Endodermal cell (in vitro differentiated cells): ENCODE data around the gene AKTIP. TPM values are rescaled to one million over a fixed set of nuclear protein-coding genes. Genes with fewer than 3 reads are reported as not detected.

Source experiments
- DNase-seq: peaks from one replicate; pipeline ENCODE4 v3.0.0-alpha.2; 2017
- H3K27ac ChIP-seq: 2 replicates; pipeline ENCODE4 v1.5.1; 2013; ENCODE audit warnings: mild to moderate bottlenecking, low read depth, low read length, moderate library complexity
- H3K27me3 ChIP-seq: 2 replicates; pipeline ENCODE4 v1.6.1; 2013; ENCODE audit warnings: mild to moderate bottlenecking, low read length, moderate library complexity; ENCODE audit not compliant: insufficient read depth, control insufficient read depth, poor library complexity, severe bottlenecking
- H3K36me3 ChIP-seq: 2 replicates; pipeline ENCODE4 v1.7.0; 2013; ENCODE audit warnings: mild to moderate bottlenecking, low read length, moderate library complexity; ENCODE audit not compliant: control insufficient read depth, insufficient read depth
- H3K4me1 ChIP-seq: one replicate; pipeline ENCODE4 v1.7.0; 2013; ENCODE audit warnings: low read length; ENCODE audit not compliant: control insufficient read depth, insufficient read depth
- H3K4me3 ChIP-seq: 2 replicates; pipeline ENCODE4 v1.5.1; 2013; ENCODE audit warnings: mild to moderate bottlenecking, low read length, moderate library complexity
- H3K9ac ChIP-seq: 2 replicates; pipeline ENCODE4 v1.6.1; 2013; ENCODE audit warnings: mild to moderate bottlenecking, low read length, moderate library complexity; ENCODE audit not compliant: poor library complexity, severe bottlenecking; ENCODE audit errors: extremely low read depth
- H3K9me3 ChIP-seq: 2 replicates; pipeline ENCODE4 v1.6.1; 2013; ENCODE audit warnings: mild to moderate bottlenecking, low read length, moderate library complexity; ENCODE audit not compliant: control insufficient read depth
- H3K27ac Mint-ChIP-seq: 2 replicates; pipeline ENCODE4 v1.8.0; 2020; ENCODE audit warnings: mixed read lengths
- H3K27me3 Mint-ChIP-seq: 2 replicates; pipeline ENCODE4 v1.8.0; 2021; ENCODE audit warnings: mild to moderate bottlenecking, mixed read lengths; ENCODE audit not compliant: insufficient read depth
- H3K36me3 Mint-ChIP-seq: 2 replicates; pipeline ENCODE4 v1.8.0; 2020; ENCODE audit warnings: low read depth, mixed read lengths
- H3K4me1 Mint-ChIP-seq: 2 replicates; pipeline ENCODE4 v1.8.0; 2020; ENCODE audit warnings: mixed read lengths
- H3K4me3 Mint-ChIP-seq: 2 replicates; pipeline ENCODE4 v1.8.0; 2020; ENCODE audit warnings: mild to moderate bottlenecking, moderate library complexity, mixed read lengths
- H3K9me3 Mint-ChIP-seq: 2 replicates; pipeline ENCODE4 v1.8.0; 2020; ENCODE audit warnings: mild to moderate bottlenecking, mixed read lengths
- CTCF ChIP-seq: fragments of 200-600 bp; sonication (generic); conservative IDR thresholded peaks from 2 replicates; pipeline ENCODE4 v1.5.0; 2021; ENCODE audit warnings: antibody characterized with exemption, mild to moderate bottlenecking
- WGBS, 2 experiments: methylation state at CpG; one replicate each; pipeline versions ENCODE4 v1.1.5 to v1.1.7; 2013; ENCODE audit warnings: missing lambda C conversion rate in 2 of 2, mixed read lengths in 1 of 2; ENCODE audit not compliant: insufficient coverage in 1 of 2, insufficient read length in 1 of 2; 5-methylcytosine and 5-hydroxymethylcytosine counted together
- long read RNA-seq, 4 experiments: library from polyadenylated mRNA in 2 of 4; library from RNA in 1 of 4; library from capped mRNA in 1 of 4; stranded (forward) in 3 of 4; unstranded in 1 of 4; transcript quantifications; one replicate each; pipeline ENCODE4 v2.0.0, GENCODE V29; 2020 to 2021; ENCODE audit warnings: inconsistent platforms in 1 of 4
- polyA plus RNA-seq, 2 experiments: library from polyadenylated mRNA; stranded (reverse); fragments of 50-300 nt; gene quantifications; one replicate each; pipeline ENCODE4 v1.2.3, GENCODE V29; 2013
- total RNA-seq, 2 donors: library from RNA; stranded (reverse); fragmentation: NEBNext Ultra II Directional in 1 of 2; extraction: Animal tissue kit (Norgen Biotek cat#: 25700) in 1 of 2; gene quantifications; 2 replicates in 1 of 2; 3 replicates in 1 of 2; pipeline ENCODE4 v1.2.1, GENCODE V29; 2021

The AKTIP gene
- 10 to 100 TPM; 18.3 to 21.3 TPM for total RNA-seq
- polyA plus RNA-seq (2013, experiment 1 of 2), result 31.1 TPM
- 24.3 TPM for polyA plus RNA-seq (2013, experiment 2 of 2)
- long read RNA-seq, experiment 1, partial matches to known transcripts, result 0 of 6 reads
- long read RNA-seq, experiment 1, other reads (novel, unspliced or antisense), result 5 of 6 reads
- long read RNA-seq, experiment 2, transcript AKTIP-202 (10 exons, 2,426 nt), result major isoform, 5 of 24 reads
- long read RNA-seq, experiment 2, partial matches to known transcripts, result 2 of 24 reads
- long read RNA-seq, experiment 2, other reads (novel, unspliced or antisense), result 16 of 24 reads
- long read RNA-seq, experiment 3, transcript AKTIP-202 (10 exons, 2,426 nt), result major isoform, 11 of 35 reads
- long read RNA-seq, experiment 3, partial matches to known transcripts, result 0 of 35 reads
- long read RNA-seq, experiment 3, other reads (novel, unspliced or antisense), result 23 of 35 reads
- long read RNA-seq, experiment 4, transcript AKTIP-202 (10 exons, 2,426 nt), result major isoform, 6 of 20 reads
- long read RNA-seq, experiment 4, partial matches to known transcripts, result 0 of 20 reads
- long read RNA-seq, experiment 4, other reads (novel, unspliced or antisense), result 14 of 20 reads

DNA sequence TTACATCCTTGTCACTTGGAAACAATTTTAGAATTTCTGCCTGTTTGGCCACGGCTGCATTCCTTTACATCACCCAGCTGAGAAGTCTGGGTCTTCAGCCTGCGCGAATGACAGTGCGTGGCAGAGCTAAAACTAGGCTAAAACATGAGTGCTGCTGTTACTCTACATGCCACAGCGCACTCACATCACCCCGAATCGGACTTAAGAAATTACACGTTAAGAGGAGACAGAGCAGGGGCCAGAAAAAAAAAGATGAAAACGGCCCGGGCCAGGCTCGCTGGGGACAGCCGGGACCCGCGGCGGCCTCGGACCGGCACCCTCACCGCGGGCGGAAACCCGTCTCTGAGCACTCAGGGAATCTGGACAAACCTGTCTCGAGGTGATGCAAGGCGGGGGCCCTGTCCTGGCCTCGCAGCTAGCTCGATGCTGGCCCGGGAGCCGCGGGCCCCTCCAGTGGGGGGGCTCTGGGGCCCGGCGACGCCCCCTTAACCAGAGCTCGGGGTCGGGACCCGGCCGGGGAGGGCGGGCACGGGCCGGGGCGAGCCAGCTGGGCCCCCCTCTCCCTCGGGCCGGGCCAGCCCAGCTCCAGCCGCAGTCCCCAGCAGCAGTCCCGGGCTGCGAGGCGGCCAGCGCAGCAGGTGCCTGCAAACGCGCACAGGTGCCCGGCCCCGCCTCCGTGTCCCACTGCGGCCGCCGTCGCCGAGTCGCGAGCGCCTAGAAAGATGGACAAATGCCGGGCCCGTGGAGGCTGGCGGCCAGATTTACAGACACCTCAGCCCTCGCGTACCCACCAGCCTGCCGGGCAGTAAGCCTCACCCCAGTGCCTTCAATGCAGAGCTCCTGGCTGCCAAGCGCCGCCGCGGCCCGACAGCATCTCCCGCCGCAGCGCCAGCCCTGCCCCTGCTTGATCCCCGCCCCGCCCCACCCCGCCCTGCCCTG, at the start of gene AKTIP:
Gene AKTIP, minus strand, starts transcription at position 879 of the 939 bp plus-strand sequence. CDS start 2,950 bp downstream, outside the sequence.
- Mint-ChIP-seq H3K27ac (peak within 1 kb of the TSS; percentile 96), H3K9me3 (no peaks in the 10 kb centered on the region), H3K27me3 (no peaks in the 10 kb centered on the region), H3K36me3 (peaks cover 12% of the 10 kb centered on the region), H3K4me3 (peak within 1 kb of the TSS; percentile 68), H3K4me1 (peaks cover 35% of the 10 kb centered on the region)
- peak; percentile 71 for DNase-seq
- H3K27ac ChIP-seq, result peak within 1 kb of the TSS; percentile 84
- no peaks in the 10 kb centered on the region for H3K9me3 ChIP-seq
- WGBS, 2 experiments, result 1 to 4% methylated on average over 21 to 76 of the region's 76 CpGs
- H3K36me3 ChIP-seq, result peaks cover 11% of the 10 kb centered on the region
- H3K4me1 ChIP-seq, result peaks cover 11% of the 10 kb centered on the region
- no peaks in the 10 kb centered on the region for H3K27me3 ChIP-seq
- no peak for TF ChIP-seq CTCF
- H3K4me3 ChIP-seq, result peak within 1 kb of the TSS; percentile 89
- H3K9ac ChIP-seq, result peak within 1 kb of the TSS; percentile 18

- H3K4me3 Mint-ChIP-seq, result no peak overlapping the region
- no peak overlapping the region for H3K27ac ChIP-seq
- H3K27me3 Mint-ChIP-seq, result peaks cover 15% of the 10 kb centered on the region
- no peaks in the 10 kb centered on the region for H3K36me3 ChIP-seq
- H3K27me3 ChIP-seq, result no peaks in the 10 kb centered on the region
- DNase-seq, result peak; percentile 83
- H3K36me3 Mint-ChIP-seq, result no peaks in the 10 kb centered on the region
- H3K27ac Mint-ChIP-seq, result no peak overlapping the region
- H3K9me3 ChIP-seq, result no peaks in the 10 kb centered on the region
- H3K9ac ChIP-seq, result no peak overlapping the region
- no peaks in the 10 kb centered on the region for H3K4me1 ChIP-seq
- H3K4me3 ChIP-seq, result no peak overlapping the region
- TF ChIP-seq CTCF, result peak; percentile 87
- 35 to 42% methylated on average over 14 to 18 of the region's 18 CpGs for WGBS, 2 experiments
- H3K9me3 Mint-ChIP-seq, result no peaks in the 10 kb centered on the region
- peaks cover 31% of the 10 kb centered on the region for H3K4me1 Mint-ChIP-seq
Observed at GRCh38 chr16:53549970-53550690, 47.1 kb upstream of the AKTIP start.

GRCh38 chr16:53546988-53547391, 44.0 kb upstream of the AKTIP start:
- Mint-ChIP-seq H3K9me3 (no peaks in the 10 kb centered on the region), H3K36me3 (no peaks in the 10 kb centered on the region), H3K4me3 (no peak overlapping the region), H3K4me1 (peaks cover 32% of the 10 kb centered on the region), H3K27me3 (peaks cover 13% of the 10 kb centered on the region), H3K27ac (peak overlapping the region; percentile 81)
- Histone ChIP-seq H3K27me3 (no peaks in the 10 kb centered on the region), H3K9me3 (no peaks in the 10 kb centered on the region), H3K4me3 (no peak overlapping the region), H3K9ac (no peak overlapping the region), H3K36me3 (no peaks in the 10 kb centered on the region), H3K4me1 (no peaks in the 10 kb centered on the region), H3K27ac (no peak overlapping the region)
- peak; percentile 92 for DNase-seq
- TF ChIP-seq CTCF, result peak; percentile 87
- 36 to 40% methylated on average over 2 to 4 of the region's 4 CpGs for WGBS, 2 experiments
